HEK293 (cell line): ENCODE data around the gene RPS24.

ENCODE experiments used
- CTCF ChIA-PET: fragments of 350-600 bp; formaldehyde crosslinking; extraction: SDS; loops from one replicate; lab custom pipeline; 2021; ENCODE audit warnings: antibody characterized with exemption; lab: Yijun Ruan, JAX
- POLR2A ChIA-PET: fragments of 300-600 bp; formaldehyde crosslinking; extraction: SDS; loops from one replicate; lab custom pipeline; 2020; ENCODE audit warnings: antibody characterized with exemption, inconsistent platforms; lab: Yijun Ruan, JAX
- H3K27ac ChIP-seq: fragments of 200-500 bp; sonication (Bioruptor generic); 2 replicates; pipeline ENCODE4 v1.5.1; 2014; ENCODE audit warnings: low read depth, low read length, control low read depth, inconsistent platforms; ENCODE audit errors: extremely low read depth
- H3K36me3 ChIP-seq, 2 experiments: fragments of 200-500 bp in 1 of 2; sonication (Bioruptor generic) in 1 of 2; 1 replicate in 1 of 2; 2 replicates in 1 of 2; pipeline ENCODE4 v1.5.1; 2014 to 2017; ENCODE audit warnings: inconsistent platforms in 2 of 2, low read length in 2 of 2; ENCODE audit not compliant: control insufficient read depth in 2 of 2, insufficient read depth in 1 of 2
- H3K4me1 ChIP-seq: fragments of 200-500 bp; sonication (Bioruptor generic); 2 replicates; pipeline ENCODE4 v1.5.1; 2014; ENCODE audit warnings: mild to moderate bottlenecking, low read length, inconsistent platforms; ENCODE audit not compliant: control insufficient read depth, insufficient read depth
- H3K4me3 ChIP-seq: 2 replicates; pipeline ENCODE4 v1.5.1; 2011; ENCODE audit warnings: low read depth, mild to moderate bottlenecking, control low read depth, low read length, moderate library complexity
- H3K9me3 ChIP-seq: fragments of 200-500 bp; sonication (Bioruptor generic); 2 replicates; pipeline ENCODE4 v1.5.1; 2014; ENCODE audit warnings: low read depth, low read length, inconsistent platforms; ENCODE audit not compliant: control insufficient read depth, insufficient read depth
- BCL11A ChIP-seq: fragments of 450-650 bp; formaldehyde crosslinking; IDR thresholded peaks from 2 replicates; pipeline ENCODE4 v1.5.1; 2016; ENCODE audit warnings: low read depth, missing biosample characterization, missing genetic modification characterization
- GLI4 ChIP-seq: fragments of 450-650 bp; formaldehyde crosslinking; IDR thresholded peaks from 2 replicates; pipeline ENCODE4 v1.5.1; 2016; ENCODE audit warnings: missing biosample characterization, missing genetic modification characterization
- GLIS1 ChIP-seq: fragments of 450-650 bp; formaldehyde crosslinking; IDR thresholded peaks from 2 replicates; pipeline ENCODE4 v1.5.1; 2016; ENCODE audit warnings: missing biosample characterization, missing genetic modification characterization
- HOXA7 ChIP-seq: sonication (generic); formaldehyde crosslinking; IDR thresholded peaks from 2 replicates; pipeline ENCODE4 v1.8.1; 2022; ENCODE audit warnings: missing genetic modification reagents, borderline replicate concordance
- IKZF3 ChIP-seq: fragments of 450-650 bp; IDR thresholded peaks from 2 replicates; pipeline ENCODE4 v1.5.0; 2018; ENCODE audit warnings: missing biosample characterization, mild to moderate bottlenecking, missing genetic modification characterization, moderate library complexity
- SALL2 ChIP-seq: fragments of 450-650 bp; formaldehyde crosslinking; IDR thresholded peaks from 2 replicates; pipeline ENCODE4 v1.5.0; 2017; ENCODE audit warnings: missing biosample characterization, mild to moderate bottlenecking, missing genetic modification characterization, borderline replicate concordance
- SCRT2 ChIP-seq: fragments of 450-650 bp; formaldehyde crosslinking; IDR thresholded peaks from 2 replicates; pipeline ENCODE4 v1.5.1; 2016; ENCODE audit warnings: missing biosample characterization, missing genetic modification characterization
- WT1 ChIP-seq: fragments of 450-650 bp; formaldehyde crosslinking; IDR thresholded peaks from 2 replicates; pipeline ENCODE4 v1.5.1; 2016; ENCODE audit warnings: missing biosample characterization, missing genetic modification characterization
- ZBTB20 ChIP-seq: fragments of 450-650 bp; formaldehyde crosslinking; IDR thresholded peaks from 2 replicates; pipeline ENCODE4 v1.5.1; 2016; ENCODE audit warnings: missing biosample characterization, missing genetic modification characterization
- ZEB2 ChIP-seq: fragments of 450-650 bp; formaldehyde crosslinking; IDR thresholded peaks from 2 replicates; pipeline ENCODE4 v1.5.1; 2016; ENCODE audit warnings: missing biosample characterization, missing genetic modification characterization
- ZFHX2 ChIP-seq: fragments of 450-650 bp; formaldehyde crosslinking; conservative IDR thresholded peaks from 2 replicates; pipeline ENCODE4 v1.5.1; 2016; ENCODE audit warnings: missing biosample characterization, missing genetic modification characterization
- ZFP3 ChIP-seq: fragments of 450-650 bp; formaldehyde crosslinking; IDR thresholded peaks from 2 replicates; pipeline ENCODE4 v1.5.1; 2016; ENCODE audit warnings: low read depth, missing biosample characterization, missing genetic modification characterization
- ZNF10 ChIP-seq: fragments of 450-650 bp; formaldehyde crosslinking; IDR thresholded peaks from 2 replicates; pipeline ENCODE4 v1.5.1; 2017; ENCODE audit warnings: missing biosample characterization, missing genetic modification characterization
- ZNF146 ChIP-seq: fragments of 450-650 bp; formaldehyde crosslinking; IDR thresholded peaks from 2 replicates; pipeline ENCODE4 v1.5.1; 2016; ENCODE audit warnings: missing biosample characterization, missing genetic modification characterization
- ZNF24 ChIP-seq: fragments of 450-650 bp; formaldehyde crosslinking; IDR thresholded peaks from 2 replicates; pipeline ENCODE4 v1.5.1; 2016; ENCODE audit warnings: missing biosample characterization, missing genetic modification characterization
- ZNF324 ChIP-seq: fragments of 450-650 bp; formaldehyde crosslinking; IDR thresholded peaks from 2 replicates; pipeline ENCODE4 v1.5.1; 2016; ENCODE audit warnings: missing biosample characterization, missing genetic modification characterization
- ZNF37A ChIP-seq: fragments of 450-650 bp; IDR thresholded peaks from 2 replicates; pipeline ENCODE4 v1.5.1; 2018; ENCODE audit warnings: missing biosample characterization, missing genetic modification characterization
- ZNF514 ChIP-seq: fragments of 450-650 bp; formaldehyde crosslinking; IDR thresholded peaks from 2 replicates; pipeline ENCODE4 v1.5.1; 2016; ENCODE audit warnings: missing biosample characterization, missing genetic modification characterization
- ZNF560 ChIP-seq: fragments of 450-650 bp; formaldehyde crosslinking; IDR thresholded peaks from 2 replicates; pipeline ENCODE4 v1.5.1; 2017; ENCODE audit warnings: missing biosample characterization, missing genetic modification characterization, borderline replicate concordance
- ZNF571 ChIP-seq: fragments of 450-650 bp; formaldehyde crosslinking; IDR thresholded peaks from 2 replicates; pipeline ENCODE4 v1.5.0; 2017; ENCODE audit warnings: missing biosample characterization, missing genetic modification characterization
- ZNF621 ChIP-seq: fragments of 450-650 bp; formaldehyde crosslinking; IDR thresholded peaks from 2 replicates; pipeline ENCODE4 v1.5.1; 2017; ENCODE audit warnings: missing biosample characterization, missing genetic modification characterization
- ZNF837 ChIP-seq: fragments of 450-650 bp; formaldehyde crosslinking; IDR thresholded peaks from 2 replicates; pipeline ENCODE4 v1.5.1; 2016; ENCODE audit warnings: missing biosample characterization, missing genetic modification characterization
- ZSCAN23 ChIP-seq: fragments of 450-650 bp; formaldehyde crosslinking; IDR thresholded peaks from 2 replicates; pipeline ENCODE4 v1.5.1; 2016; ENCODE audit warnings: missing biosample characterization, missing genetic modification characterization
- TF ChIP-seq, protein P1 (sequence below): fragments of 450-650 bp; formaldehyde crosslinking; IDR thresholded peaks from 2 replicates; pipeline ENCODE4 v1.5.1; 2017; ENCODE audit warnings: missing biosample characterization, missing genetic modification characterization
- TF ChIP-seq, protein P2 (sequence below): fragments of 450-650 bp; formaldehyde crosslinking; IDR thresholded peaks from 2 replicates; pipeline ENCODE4 v1.5.1; 2017; ENCODE audit warnings: missing biosample characterization, missing genetic modification characterization
- TF ChIP-seq, protein P3 (sequence below): sonication (generic); formaldehyde crosslinking; IDR thresholded peaks from 2 replicates; pipeline ENCODE4 v1.8.1; 2022; ENCODE audit warnings: mild to moderate bottlenecking, moderate library complexity, missing genetic modification reagents

The RPS24 gene

DNA sequence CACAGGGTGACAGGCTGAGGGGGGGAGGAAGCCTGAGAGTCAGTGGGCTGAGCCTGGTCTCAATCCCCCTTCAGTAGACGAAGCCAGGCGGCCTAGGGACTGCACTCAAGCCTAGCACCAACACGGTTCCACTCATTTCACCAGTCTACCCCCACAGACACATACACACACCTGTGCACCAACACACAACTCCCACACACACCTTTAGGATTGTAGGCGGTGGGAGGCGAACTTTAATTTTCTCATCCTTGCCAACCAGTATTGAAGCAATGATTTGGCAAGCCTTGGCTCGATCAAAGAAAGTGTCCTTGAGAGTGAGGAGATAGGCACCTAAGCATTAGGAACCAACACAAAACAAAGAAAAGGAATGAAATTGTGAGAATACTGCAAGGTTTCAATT is 24.0 kb upstream of the RPS24 start:
- Histone ChIP-seq H3K27ac (no peak overlapping the region), H3K4me1 (no peaks in the 10 kb centered on the region), H3K36me3 (peaks cover 54 to 94% of the 10 kb centered on the region in 2 experiments), H3K4me3 (no peak overlapping the region), H3K9me3 (no peaks in the 10 kb centered on the region)
- 0 out of 2 replicates have a peak, but pooled peaks have one; percentile 13 for TF ChIP-seq ZFHX2 (tag by site-specific recombination)
- no peak for TF ChIP-seq ZSCAN23 (tag by site-specific recombination)
- no peak for TF ChIP-seq GLIS1 (tag by site-specific recombination)
- TF ChIP-seq WT1 (tag by site-specific recombination), result no peak
- no peak for TF ChIP-seq BCL11A (tag by site-specific recombination)
- no peak for TF ChIP-seq IKZF3 (tag by site-specific recombination)
- no peak for TF ChIP-seq ZNF24
- no peak for TF ChIP-seq ZEB2 (tag by site-specific recombination)
- no peak for TF ChIP-seq ZNF560 (tag by site-specific recombination)
- ChIA-PET POLR2A (interaction anchor here (0.7 kb wide), 1 partner anchor 96 kb away, joined by 6 read pairs; no protein-coding TSS in a partner anchor), CTCF (no interaction called here)

DNA sequence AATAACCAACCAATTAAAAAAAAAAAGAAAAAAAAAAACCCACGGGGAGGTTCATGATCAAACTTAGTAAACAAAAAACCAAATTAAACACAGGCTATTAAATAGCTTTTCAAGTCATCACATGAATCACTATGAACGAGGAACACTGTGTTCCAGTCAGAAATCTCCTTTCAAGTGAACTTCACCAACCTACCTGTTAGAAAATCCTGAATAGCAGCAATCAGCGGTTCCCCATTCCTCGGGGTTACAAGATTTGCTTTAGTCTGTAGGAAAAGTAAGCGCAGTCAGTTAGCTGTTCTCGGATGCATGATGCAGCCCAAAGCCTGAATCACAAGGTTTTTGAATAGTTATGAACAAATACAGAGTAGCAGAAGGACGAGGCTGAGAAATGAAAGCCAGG is 23.4 kb upstream of the RPS24 start:
- no peak overlapping the region for H3K4me3 ChIP-seq
- TF ChIP-seq SALL2 (tag by site-specific recombination), result no peak
- no peak for TF ChIP-seq ZNF571 (tag by site-specific recombination)
- TF ChIP-seq ZNF324 (tag by site-specific recombination), result no peak
- no peak for TF ChIP-seq ZNF621
- TF ChIP-seq SCRT2, result no peak
- TF ChIP-seq ZFP3 (tag by site-specific recombination), result no peak
- TF ChIP-seq, protein P1, sequence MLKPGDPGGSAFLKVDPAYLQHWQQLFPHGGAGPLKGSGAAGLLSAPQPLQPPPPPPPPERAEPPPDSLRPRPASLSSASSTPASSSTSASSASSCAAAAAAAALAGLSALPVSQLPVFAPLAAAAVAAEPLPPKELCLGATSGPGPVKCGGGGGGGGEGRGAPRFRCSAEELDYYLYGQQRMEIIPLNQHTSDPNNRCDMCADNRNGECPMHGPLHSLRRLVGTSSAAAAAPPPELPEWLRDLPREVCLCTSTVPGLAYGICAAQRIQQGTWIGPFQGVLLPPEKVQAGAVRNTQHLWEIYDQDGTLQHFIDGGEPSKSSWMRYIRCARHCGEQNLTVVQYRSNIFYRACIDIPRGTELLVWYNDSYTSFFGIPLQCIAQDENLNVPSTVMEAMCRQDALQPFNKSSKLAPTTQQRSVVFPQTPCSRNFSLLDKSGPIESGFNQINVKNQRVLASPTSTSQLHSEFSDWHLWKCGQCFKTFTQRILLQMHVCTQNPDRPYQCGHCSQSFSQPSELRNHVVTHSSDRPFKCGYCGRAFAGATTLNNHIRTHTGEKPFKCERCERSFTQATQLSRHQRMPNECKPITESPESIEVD (tag by site-specific recombination), result no peak
- no peak for TF ChIP-seq ZNF837
- TF ChIP-seq ZNF10, result no peak
- TF ChIP-seq HOXA7 (CRISPR knock-in tag), result no peak
- TF ChIP-seq, protein P2, sequence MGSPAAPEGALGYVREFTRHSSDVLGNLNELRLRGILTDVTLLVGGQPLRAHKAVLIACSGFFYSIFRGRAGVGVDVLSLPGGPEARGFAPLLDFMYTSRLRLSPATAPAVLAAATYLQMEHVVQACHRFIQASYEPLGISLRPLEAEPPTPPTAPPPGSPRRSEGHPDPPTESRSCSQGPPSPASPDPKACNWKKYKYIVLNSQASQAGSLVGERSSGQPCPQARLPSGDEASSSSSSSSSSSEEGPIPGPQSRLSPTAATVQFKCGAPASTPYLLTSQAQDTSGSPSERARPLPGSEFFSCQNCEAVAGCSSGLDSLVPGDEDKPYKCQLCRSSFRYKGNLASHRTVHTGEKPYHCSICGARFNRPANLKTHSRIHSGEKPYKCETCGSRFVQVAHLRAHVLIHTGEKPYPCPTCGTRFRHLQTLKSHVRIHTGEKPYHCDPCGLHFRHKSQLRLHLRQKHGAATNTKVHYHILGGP (tag by site-specific recombination), result no peak
- no peak for TF ChIP-seq ZNF37A (tag by site-specific recombination)
- TF ChIP-seq GLI4 (tag by site-specific recombination), result no peak
- no peak for TF ChIP-seq ZBTB20
- TF ChIP-seq, protein P3, sequence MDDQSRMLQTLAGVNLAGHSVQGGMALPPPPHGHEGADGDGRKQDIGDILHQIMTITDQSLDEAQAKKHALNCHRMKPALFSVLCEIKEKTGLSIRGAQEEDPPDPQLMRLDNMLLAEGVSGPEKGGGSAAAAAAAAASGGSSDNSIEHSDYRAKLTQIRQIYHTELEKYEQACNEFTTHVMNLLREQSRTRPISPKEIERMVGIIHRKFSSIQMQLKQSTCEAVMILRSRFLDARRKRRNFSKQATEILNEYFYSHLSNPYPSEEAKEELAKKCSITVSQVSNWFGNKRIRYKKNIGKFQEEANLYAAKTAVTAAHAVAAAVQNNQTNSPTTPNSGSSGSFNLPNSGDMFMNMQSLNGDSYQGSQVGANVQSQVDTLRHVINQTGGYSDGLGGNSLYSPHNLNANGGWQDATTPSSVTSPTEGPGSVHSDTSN (CRISPR knock-in tag), result no peak
- no peak for TF ChIP-seq ZNF146 (tag by site-specific recombination)
- TF ChIP-seq ZNF514 (tag by site-specific recombination), result no peak
- H3K4me1 ChIP-seq, result no peaks in the 10 kb centered on the region
- no peaks in the 10 kb centered on the region for H3K9me3 ChIP-seq
- ChIA-PET POLR2A (no interaction called here), CTCF (interaction anchor here (0.5 kb wide), 1 partner anchor 87 kb away, joined by 3 read pairs; no protein-coding TSS in a partner anchor)
- peaks cover 57 to 94% of the 10 kb centered on the region in 2 experiments for H3K36me3 ChIP-seq
- no peak overlapping the region for H3K27ac ChIP-seq
